GM23338 (cell line): ENCODE results near the gene SESN1. TPM values are rescaled to one million over a fixed set of nuclear protein-coding genes. Genes with fewer than 3 reads are reported as not detected.
A peak's percentile ranks its signal among the peaks of the same experiment; 100 is the strongest.

Source experiments
- ATAC-seq: fragments of 200-7000 bp; cut with Tn5 transposase; 3 replicates; pipeline ENCODE4 v1.9.1; 2020
- DNase-seq: peaks from one replicate; pipeline ENCODE4 v3.0.0-alpha.2; 2015; ENCODE audit warnings: low spot score
- H2AFZ ChIP-seq: fragments of 200-600 bp; sonication (generic); 2 replicates; pipeline ENCODE4 v1.8.0; 2016; ENCODE audit warnings: antibody characterized with exemption, mild to moderate bottlenecking, moderate library complexity
- H3F3A ChIP-seq: fragments of 200-600 bp; sonication (generic); replicated peaks from 2 replicates; pipeline ENCODE4 v1.8.0; 2017; ENCODE audit warnings: antibody characterized with exemption, mixed run types, low read depth
- H3K27ac ChIP-seq: fragments of 200-600 bp; sonication (generic); 2 replicates; pipeline ENCODE4 v1.6.1; 2016; ENCODE audit warnings: low read depth
- H3K27me3 ChIP-seq: fragments of 200-600 bp; sonication (generic); 2 replicates; pipeline ENCODE4 v1.8.0; 2016; ENCODE audit warnings: mild to moderate bottlenecking, mixed run types, moderate library complexity; ENCODE audit not compliant: insufficient read depth
- H3K36me3 ChIP-seq: fragments of 200-600 bp; sonication (generic); 2 replicates; pipeline ENCODE4 v1.8.0; 2016; ENCODE audit warnings: mild to moderate bottlenecking; ENCODE audit not compliant: insufficient read depth
- H3K4me1 ChIP-seq: fragments of 200-600 bp; sonication (generic); 2 replicates; pipeline ENCODE4 v1.8.0; 2016; ENCODE audit warnings: mild to moderate bottlenecking, moderate library complexity; ENCODE audit not compliant: insufficient read depth
- H3K4me2 ChIP-seq: fragments of 200-600 bp; sonication (generic); 2 replicates; pipeline ENCODE4 v1.7.1; 2017; ENCODE audit warnings: mixed run types
- H3K4me3 ChIP-seq: fragments of 200-600 bp; sonication (generic); 2 replicates; pipeline ENCODE4 v1.6.1; 2016; ENCODE audit warnings: mixed run types
- H3K79me2 ChIP-seq: fragments of 200-600 bp; sonication (generic); replicated peaks from 2 replicates; pipeline ENCODE4 v1.8.0; 2017; ENCODE audit warnings: mild to moderate bottlenecking; ENCODE audit not compliant: insufficient read depth
- H3K9me2 ChIP-seq: fragments of 200-600 bp; sonication (generic); 2 replicates; pipeline ENCODE4 v1.8.0; 2017; ENCODE audit not compliant: insufficient read depth
- H4K20me1 ChIP-seq: fragments of 200-600 bp; sonication (generic); replicated peaks from 2 replicates; pipeline ENCODE4 v1.8.0; 2017; ENCODE audit warnings: mild to moderate bottlenecking; ENCODE audit not compliant: insufficient read depth
- H3K27ac Mint-ChIP-seq: 2 replicates; pipeline ENCODE4 v1.8.0; 2020; ENCODE audit warnings: inconsistent platforms, mild to moderate bottlenecking, moderate library complexity, mixed read lengths
- H3K27me3 Mint-ChIP-seq: 3 replicates; pipeline ENCODE4 v1.8.0; 2022; ENCODE audit warnings: low read depth, mild to moderate bottlenecking, moderate library complexity, mixed read lengths, inconsistent platforms; ENCODE audit not compliant: insufficient read depth, poor library complexity
- H3K36me3 Mint-ChIP-seq: 3 replicates; pipeline ENCODE4 v1.8.0; 2021; ENCODE audit warnings: low read depth, mild to moderate bottlenecking, inconsistent platforms, moderate library complexity, mixed read lengths
- H3K4me1 Mint-ChIP-seq: 3 replicates; pipeline ENCODE4 v1.8.0; 2020; ENCODE audit warnings: mild to moderate bottlenecking, inconsistent platforms, mixed read lengths
- H3K4me3 Mint-ChIP-seq: 3 replicates; pipeline ENCODE4 v1.8.0; 2021; ENCODE audit warnings: moderate library complexity, mild to moderate bottlenecking, inconsistent platforms, mixed read lengths
- H3K9me3 Mint-ChIP-seq: 3 replicates; pipeline ENCODE4 v1.8.0; 2020; ENCODE audit warnings: moderate library complexity, mild to moderate bottlenecking, inconsistent platforms, mixed read lengths
- CREB1 ChIP-seq: fragments of 250-450 bp; sonication (Bioruptor Pico); IDR thresholded peaks from 2 replicates; pipeline ENCODE4 v1.5.0; 2020; ENCODE audit warnings: low read depth, mild to moderate bottlenecking, moderate library complexity
- CTCF ChIP-seq, 2 experiments: fragments of 200-600 bp in 1 of 2; sonication (generic) in 1 of 2; conservative IDR thresholded peaks; 2 replicates each; pipeline versions ENCODE4 v1.5.1 to v1.6.1; 2016 to 2017; ENCODE audit warnings: antibody characterized with exemption in 2 of 2, low read depth in 2 of 2, mild to moderate bottlenecking in 2 of 2, moderate library complexity in 1 of 2
- JUNB ChIP-seq: IDR thresholded peaks from one replicate; pipeline ENCODE4 v1.6.1; 2016; ENCODE audit warnings: antibody characterized with exemption; ENCODE audit not compliant: unreplicated experiment
- STAT1 ChIP-seq: IDR thresholded peaks from one replicate; pipeline ENCODE4 v1.6.1; 2016; ENCODE audit warnings: antibody characterized with exemption; ENCODE audit not compliant: unreplicated experiment
- ZNF462 ChIP-seq: fragments of 250-450 bp; sonication (Bioruptor Pico); IDR thresholded peaks from 2 replicates; pipeline ENCODE4 v1.5.0; 2020; ENCODE audit warnings: mild to moderate bottlenecking, moderate library complexity
- polyA plus RNA-seq: library from polyadenylated mRNA; unstranded; fragments of >200 nt; fragmentation: Nextera tagmentation; extraction: Ambion mirVana; gene quantifications from 2 replicates; pipeline ENCODE4 v1.2.1, GENCODE V29; 2016
- total RNA-seq: library from RNA; depleted of rRNA; stranded (reverse); fragments of >200 nt; shearing (Covaris generic); gene quantifications from 2 replicates; pipeline ENCODE4 v1.2.3, GENCODE V29; 2014

Gene SESN1
- total and polyA plus RNA-seq, 2 experiments from 2014 or later: 26.2 to 36.4 TPM

- Mint-ChIP-seq H3K36me3 (no peaks in the 10 kb centered on the region), H3K4me1 (peaks cover 5% of the 10 kb centered on the region; the same call in 2 of the 3 replicates), H3K27ac (no peak overlapping the region), H3K27me3 (no peaks in the 10 kb centered on the region), H3K4me3 (no peak overlapping the region), H3K9me3 (no peaks in the 10 kb centered on the region)
- no peaks in the 10 kb centered on the region for H3K9me2 ChIP-seq
- no peak overlapping the region for H3K4me3 ChIP-seq
- TF ChIP-seq CTCF (conservative IDR thresholded peaks at IDR 0.05; ENCODE audit: low read depth in 2 of 2) (peak; percentile 77 to 80), CREB1 (CRISPR knock-in tag) (no peak)
- H2AFZ ChIP-seq: no peak overlapping the region
- no peaks in the 10 kb centered on the region for H3F3A ChIP-seq
- DNase-seq (peak; percentile 86), ATAC-seq (peak; percentile 60)
- H3K36me3 ChIP-seq: no peaks in the 10 kb centered on the region
- H3K27ac ChIP-seq: no peak overlapping the region
- H3K27me3 ChIP-seq: no peaks in the 10 kb centered on the region
- no peak overlapping the region for H3K4me2 ChIP-seq
- no peaks in the 10 kb centered on the region for H3K79me2 ChIP-seq
- H3K4me1 ChIP-seq: no peaks in the 10 kb centered on the region
- no peaks in the 10 kb centered on the region for H4K20me1 ChIP-seq
Measured at GRCh38 chr6:109073344-109074132, 21.1 kb downstream of the SESN1 start.

- no peak for DNase-seq
- Histone ChIP-seq H3K4me1 (no peaks in the 10 kb centered on the region), H3F3A (no peaks in the 10 kb centered on the region), H3K9me2 (no peaks in the 10 kb centered on the region), H3K27me3 (no peaks in the 10 kb centered on the region), H3K36me3 (no peaks in the 10 kb centered on the region), H2AFZ (no peak overlapping the region), H3K4me3 (no peak overlapping the region), H3K4me2 (no peak overlapping the region), H3K27ac (no peak overlapping the region), H3K79me2 (no peaks in the 10 kb centered on the region), H4K20me1 (no peaks in the 10 kb centered on the region)
- Mint-ChIP-seq H3K27me3 (no peaks in the 10 kb centered on the region), H3K27ac (no peak overlapping the region), H3K4me1 (peaks cover 5% of the 10 kb centered on the region; the same call in 2 of the 3 replicates), H3K36me3 (no peaks in the 10 kb centered on the region), H3K9me3 (no peaks in the 10 kb centered on the region), H3K4me3 (no peak overlapping the region)
- TF ChIP-seq ZNF462 (no peak), STAT1 (no peak), CTCF (conservative IDR thresholded peaks at IDR 0.05; ENCODE audit: low read depth in 2 of 2) (no peak), JUNB (no peak)
- no peak for ATAC-seq
Measured at GRCh38 chr6:109071125-109071917, 23.3 kb downstream of the SESN1 start.
